H1 (cell line): ENCODE data around the gene SOCS7.

Experiments
- CHD2 ChIP-seq: IDR thresholded peaks from 2 replicates; pipeline ENCODE4 v1.6.1; 2012; ENCODE audit warnings: low read length, improper control_type of control experiment
- CTCF ChIP-seq, 3 experiments: IDR thresholded peaks; 1 replicate in 2 of 3; 2 replicates in 1 of 3; pipeline versions ENCODE4 v1.5.1 to v1.6.1; 2011; ENCODE audit warnings: low read length in 3 of 3, mild to moderate bottlenecking in 3 of 3, inconsistent platforms in 2 of 3, low read depth in 1 of 3, moderate library complexity in 1 of 3; ENCODE audit not compliant: insufficient read depth in 1 of 3; ENCODE audit errors: control extremely low read depth in 1 of 3
- JUN ChIP-seq: IDR thresholded peaks from 2 replicates; pipeline ENCODE4 v1.6.1; 2011; ENCODE audit warnings: low read depth, mild to moderate bottlenecking, improper control_type of control experiment, low read length
- JUND ChIP-seq: IDR thresholded peaks from 2 replicates; pipeline ENCODE4 v1.6.1; 2011; ENCODE audit warnings: mild to moderate bottlenecking, improper control_type of control experiment, low read length
- RAD21 ChIP-seq, 2 experiments: IDR thresholded peaks in 1 of 2; conservative IDR thresholded peaks in 1 of 2; 2 replicates each; pipeline ENCODE4 v1.6.1; 2011; ENCODE audit warnings: low read depth in 2 of 2, low read length in 2 of 2, improper control_type of control experiment in 1 of 2, inconsistent platforms in 1 of 2, mild to moderate bottlenecking in 1 of 2, moderate library complexity in 1 of 2
- TBP ChIP-seq: IDR thresholded peaks from 2 replicates; pipeline ENCODE4 v1.6.1; 2011; ENCODE audit warnings: low read depth, low read length, improper control_type of control experiment
- USF2 ChIP-seq: IDR thresholded peaks from 2 replicates; pipeline ENCODE4 v1.6.1; 2011; ENCODE audit warnings: low read length, improper control_type of control experiment

GRCh38 chr17:38448208-38448771 lies 96.6 kb downstream of the SOCS7 start:
- TF ChIP-seq CTCF (IDR thresholded peaks at IDR 0.05; ENCODE audit: control extremely low read depth in 1 of 3, insufficient read depth in 1 of 3, low read depth in 1 of 3, low read length in 3 of 3) (no peak), TBP (no peak), JUN (no peak), USF2 (no peak), CHD2 (no peak), RAD21 (IDR thresholded peaks at IDR 0.05 in 1 of 2, conservative IDR thresholded peaks at IDR 0.05 in 1 of 2; ENCODE audit: low read depth in 2 of 2, low read length in 2 of 2) (no peak), JUND (no peak)
